ENCODE results near the gene LRRC4.

Gene LRRC4

DNA sequence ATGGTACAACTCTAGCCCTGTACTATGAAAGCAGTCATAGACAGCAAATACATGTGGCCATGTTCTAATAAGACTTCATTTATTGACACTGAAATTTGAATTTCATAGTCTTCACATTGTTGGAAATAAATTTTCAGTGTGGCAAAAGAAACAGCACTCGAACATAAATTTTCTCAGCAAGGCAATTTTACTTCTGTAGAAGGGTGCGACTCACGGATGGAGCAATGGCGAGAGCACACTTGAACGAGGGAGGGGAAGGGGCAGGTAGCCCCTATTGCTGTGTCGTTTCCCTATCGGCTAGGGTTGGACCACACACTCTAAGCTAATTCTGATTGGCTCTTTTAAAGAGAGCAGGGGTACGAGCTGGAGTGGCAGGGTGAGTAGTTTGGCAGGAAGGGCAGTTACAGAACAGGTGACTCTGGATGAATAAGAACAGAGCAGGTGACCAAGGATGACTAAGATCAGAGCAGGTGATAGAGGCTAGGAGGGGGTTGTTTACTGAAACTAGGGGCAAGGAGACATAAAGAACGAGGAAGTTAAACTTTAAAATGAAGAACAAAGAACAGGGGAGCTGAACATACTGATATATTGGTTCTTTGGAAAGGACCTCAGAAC, 52.0 kb downstream of the LRRC4 start:
- DNase-seq (ENCODE audit: low read depth in 3 of 3), result no peak

DNA sequence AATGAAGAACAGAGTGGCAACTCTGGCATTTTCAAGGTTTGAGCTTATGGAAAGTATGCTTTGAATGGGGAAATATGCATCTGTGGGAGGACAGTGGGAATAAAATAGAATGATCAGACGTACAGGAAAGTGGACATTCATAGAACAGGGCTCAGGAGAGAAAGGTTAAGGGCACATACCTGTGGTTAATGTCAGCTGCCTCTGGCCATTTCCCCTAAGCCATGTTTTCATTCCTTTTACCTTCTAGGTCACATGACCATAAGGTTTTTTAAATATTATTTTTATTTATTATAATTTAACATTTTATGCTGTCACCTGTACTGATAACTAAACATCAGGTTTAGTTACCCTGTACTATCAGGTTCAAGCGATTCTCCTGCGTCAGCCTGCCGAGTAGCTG, 52.8 kb downstream of the LRRC4 start:
- DNase-seq (ENCODE audit: low read depth in 3 of 3), result no peak

Measured in stimulated activated CD4-positive, alpha-beta T cell treated with anti-CD3 and anti-CD28 coated beads, TNF-alpha, amount 100 ng/mL, for 24 hours (primary cell).